Body of pancreas (tissue), 4 donors: ENCODE data around the gene TNFRSF18. TPM values are rescaled to one million over a fixed set of nuclear protein-coding genes. Genes with fewer than 3 reads are reported as not detected.

Experiments
- ATAC-seq: fragments of 150-250 bp; one replicate; pipeline ENCODE4 v1.9.1; 2016
- DNase-seq, 4 donors: peaks; one replicate each; pipeline ENCODE4 v3.0.0-alpha.2; 2019
- H3K27ac ChIP-seq, 4 donors: fragments of 200-600 bp; sonication (generic); 1 replicate in 3 of 4; 2 replicates in 1 of 4; pipeline versions ENCODE4 v1.5.1 to v1.6.1; 2016 to 2019; ENCODE audit warnings: mild to moderate bottlenecking in 1 of 4, mixed read lengths in 1 of 4, moderate library complexity in 1 of 4
- H3K27me3 ChIP-seq, 2 donors: fragments of 200-600 bp; sonication (generic); one replicate each; pipeline ENCODE4 v1.6.0; 2016; ENCODE audit warnings: mild to moderate bottlenecking in 1 of 2
- H3K36me3 ChIP-seq, 2 donors: fragments of 200-600 bp; sonication (generic); replicated peaks in 1 of 2; 2 replicates each; pipeline ENCODE4 v1.5.1; 2016; ENCODE audit warnings: low read depth in 2 of 2; ENCODE audit not compliant: insufficient read depth in 1 of 2
- H3K4me1 ChIP-seq: fragments of 200-600 bp; sonication (generic); one replicate; pipeline ENCODE4 v1.6.0; 2016
- H3K4me3 ChIP-seq, 2 donors: fragments of 200-600 bp; sonication (generic); 1 replicate in 1 of 2; 2 replicates in 1 of 2; pipeline ENCODE4 v1.5.1; 2016 to 2019
- H3K9me3 ChIP-seq, 3 donors: fragments of 200-600 bp; sonication (generic); 1 replicate in 2 of 3; 2 replicates in 1 of 3; pipeline ENCODE4 v1.5.1; 2016
- POLR2A ChIP-seq, 3 donors: fragments of 450-650 bp; IDR thresholded peaks; one replicate each; pipeline ENCODE4 v1.6.1; 2016; ENCODE audit warnings: antibody characterized with exemption in 3 of 3, mild to moderate bottlenecking in 2 of 3
- WGBS, 2 donors: methylation state at CpG; one replicate each; pipeline ENCODE4 v1.1.5; 2017; 5-methylcytosine and 5-hydroxymethylcytosine counted together
- intact Hi-C: fragments of 100-400 bp; cut with DNase I; formaldehyde crosslinking; loops from one replicate; pipeline ENCODE4 v1.15.1; 2023
- total RNA-seq, 2 donors: library from RNA; depleted of rRNA; stranded (reverse); fragments of >200 nt; gene quantifications; one replicate each; pipeline ENCODE4 v1.1.0, GENCODE V29; 2016
- TF ChIP-seq, protein P1 (sequence below), 7 experiments: fragments of 450-650 bp in 4 of 7; fragments of 200-600 bp in 3 of 7; sonication (generic) in 3 of 7; IDR thresholded peaks; one replicate each; pipeline ENCODE4 v1.5.1; 2016 to 2019; ENCODE audit warnings: antibody characterized with exemption in 7 of 7

The TNFRSF18 gene
- total RNA-seq, 2 donors from 2014 or later, result not detected

DNA sequence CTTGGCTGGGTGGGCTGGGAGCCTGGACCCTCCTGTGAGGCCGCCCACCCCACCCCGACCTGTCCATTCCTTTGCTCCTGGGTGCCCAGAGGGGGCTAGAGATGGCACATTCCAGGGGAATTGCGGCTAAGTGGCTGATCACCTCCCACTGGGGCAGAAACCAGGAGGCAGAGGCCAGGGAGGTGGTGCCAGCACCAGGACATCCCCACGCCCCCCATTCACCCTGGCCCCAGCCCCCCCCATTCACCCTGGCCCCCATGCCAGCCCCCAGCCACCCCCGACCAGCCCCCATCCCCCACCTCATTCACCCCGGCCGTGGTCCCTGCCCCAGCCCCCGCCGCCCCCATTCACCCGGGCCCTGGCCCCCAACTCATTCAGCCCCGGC lies 33.9 kb upstream of the TNFRSF18 start:
- H3K27ac ChIP-seq, result no peak overlapping the region
- no peak for ATAC-seq
- 37% methylated on average over 6 of the region's 11 CpGs; no CpG with 5 or more reads in 1 of the 2 donors for WGBS, 2 donors
- no peak overlapping the region for H3K4me3 ChIP-seq
- no peaks in the 10 kb centered on the region for H3K36me3 ChIP-seq
- intact Hi-C loops, result no loop called here
- H3K4me1 ChIP-seq, result peaks cover 13% of the 10 kb centered on the region
- no peaks in the 10 kb centered on the region for H3K9me3 ChIP-seq
- H3K27me3 ChIP-seq, result peaks cover 0 to 5% of the 10 kb centered on the region in 2 donors
- DNase-seq, result no peak
- no peak for TF ChIP-seq POLR2A (IDR thresholded peaks at IDR 0.05)
- TF ChIP-seq, protein P1, sequence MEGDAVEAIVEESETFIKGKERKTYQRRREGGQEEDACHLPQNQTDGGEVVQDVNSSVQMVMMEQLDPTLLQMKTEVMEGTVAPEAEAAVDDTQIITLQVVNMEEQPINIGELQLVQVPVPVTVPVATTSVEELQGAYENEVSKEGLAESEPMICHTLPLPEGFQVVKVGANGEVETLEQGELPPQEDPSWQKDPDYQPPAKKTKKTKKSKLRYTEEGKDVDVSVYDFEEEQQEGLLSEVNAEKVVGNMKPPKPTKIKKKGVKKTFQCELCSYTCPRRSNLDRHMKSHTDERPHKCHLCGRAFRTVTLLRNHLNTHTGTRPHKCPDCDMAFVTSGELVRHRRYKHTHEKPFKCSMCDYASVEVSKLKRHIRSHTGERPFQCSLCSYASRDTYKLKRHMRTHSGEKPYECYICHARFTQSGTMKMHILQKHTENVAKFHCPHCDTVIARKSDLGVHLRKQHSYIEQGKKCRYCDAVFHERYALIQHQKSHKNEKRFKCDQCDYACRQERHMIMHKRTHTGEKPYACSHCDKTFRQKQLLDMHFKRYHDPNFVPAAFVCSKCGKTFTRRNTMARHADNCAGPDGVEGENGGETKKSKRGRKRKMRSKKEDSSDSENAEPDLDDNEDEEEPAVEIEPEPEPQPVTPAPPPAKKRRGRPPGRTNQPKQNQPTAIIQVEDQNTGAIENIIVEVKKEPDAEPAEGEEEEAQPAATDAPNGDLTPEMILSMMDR (IDR thresholded peaks at IDR 0.05), result no peak

DNA sequence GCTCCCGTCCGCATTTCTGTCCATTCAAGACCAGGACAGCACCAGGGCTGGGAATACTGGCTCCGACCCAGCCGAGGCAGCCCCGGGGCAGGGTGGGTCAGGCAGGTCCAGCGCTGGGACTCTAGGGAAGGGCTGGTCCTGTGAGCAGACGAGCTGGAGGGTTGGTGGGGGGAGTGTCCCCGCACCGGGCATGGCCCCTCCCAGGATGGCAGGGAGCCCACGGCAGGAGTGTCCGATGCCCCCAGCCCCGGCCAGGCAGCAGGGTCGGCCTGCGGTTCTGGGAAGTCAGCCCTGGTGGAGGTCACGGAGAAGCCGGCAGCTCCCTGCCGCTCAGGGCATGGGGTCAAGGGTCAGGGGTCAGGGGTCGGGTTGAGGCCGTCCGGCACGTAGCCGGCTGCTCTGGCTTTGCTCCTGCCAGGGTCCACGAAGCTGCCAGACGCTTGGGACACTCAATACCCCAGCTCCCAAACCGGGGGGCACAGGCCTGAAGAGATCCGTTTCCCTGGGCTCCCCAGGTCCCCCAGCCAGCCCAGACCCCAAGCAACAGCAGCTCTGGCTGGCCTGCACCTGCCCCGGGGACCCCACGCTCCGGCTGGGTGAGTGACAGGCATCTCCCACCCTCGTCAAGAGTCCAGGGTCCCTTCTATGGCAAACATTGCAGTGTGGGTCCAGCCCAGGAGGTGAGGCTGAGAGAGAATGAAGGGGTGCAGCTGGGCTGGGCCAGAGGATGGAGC lies 33.4 kb upstream of the TNFRSF18 start:
- H3K27ac ChIP-seq, result no peak overlapping the region
- no peaks in the 10 kb centered on the region for H3K9me3 ChIP-seq
- H3K27me3 ChIP-seq, result peaks cover 0 to 5% of the 10 kb centered on the region in 2 donors
- DNase-seq, result no peak
- WGBS, 2 donors, result 39% methylated on average over 30 of the region's 30 CpGs; no CpG with 5 or more reads in 1 of the 2 donors
- H3K4me1 ChIP-seq, result peaks cover 13% of the 10 kb centered on the region
- no peak overlapping the region for H3K4me3 ChIP-seq
- intact Hi-C loops, result no loop called here
- TF ChIP-seq, protein P1 (IDR thresholded peaks at IDR 0.05), result no peak
- TF ChIP-seq POLR2A (IDR thresholded peaks at IDR 0.05), result no peak
- H3K36me3 ChIP-seq, result no peaks in the 10 kb centered on the region
- ATAC-seq, result no peak

DNA sequence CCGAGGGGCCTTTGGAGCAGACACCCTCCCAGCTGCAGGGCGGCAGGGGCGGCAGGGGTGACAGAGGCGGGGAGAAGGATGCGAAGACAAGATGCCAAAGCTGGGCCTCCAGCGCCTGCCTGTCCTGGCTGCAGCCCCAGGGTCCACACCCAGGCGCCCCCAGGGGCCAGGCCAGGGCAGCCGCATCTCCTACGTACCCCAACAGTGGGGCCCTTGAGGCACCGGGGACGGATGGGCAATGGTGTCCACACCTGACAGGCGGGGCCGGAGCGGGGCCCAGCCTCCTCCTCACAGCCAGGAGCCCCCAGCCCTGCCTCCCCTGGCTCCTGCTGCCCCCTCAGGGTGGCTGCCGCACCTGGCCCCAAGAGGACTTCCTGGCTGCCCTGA lies 32.8 kb upstream of the TNFRSF18 start:
- no peak for TF ChIP-seq POLR2A (IDR thresholded peaks at IDR 0.05)
- TF ChIP-seq, protein P1 (IDR thresholded peaks at IDR 0.05), result no peak
- DNase-seq, result no peak
- intact Hi-C loops, result no loop called here
- H3K4me3 ChIP-seq, result no peak overlapping the region
- WGBS, 2 donors, result 82% methylated on average over 15 of the region's 15 CpGs; no CpG with 5 or more reads in 1 of the 2 donors
- H3K4me1 ChIP-seq, result peaks cover 13% of the 10 kb centered on the region
- H3K27me3 ChIP-seq, result peaks cover 0 to 5% of the 10 kb centered on the region in 2 donors
- no peaks in the 10 kb centered on the region for H3K9me3 ChIP-seq
- no peaks in the 10 kb centered on the region for H3K36me3 ChIP-seq
- no peak for ATAC-seq
- no peak overlapping the region for H3K27ac ChIP-seq

DNA sequence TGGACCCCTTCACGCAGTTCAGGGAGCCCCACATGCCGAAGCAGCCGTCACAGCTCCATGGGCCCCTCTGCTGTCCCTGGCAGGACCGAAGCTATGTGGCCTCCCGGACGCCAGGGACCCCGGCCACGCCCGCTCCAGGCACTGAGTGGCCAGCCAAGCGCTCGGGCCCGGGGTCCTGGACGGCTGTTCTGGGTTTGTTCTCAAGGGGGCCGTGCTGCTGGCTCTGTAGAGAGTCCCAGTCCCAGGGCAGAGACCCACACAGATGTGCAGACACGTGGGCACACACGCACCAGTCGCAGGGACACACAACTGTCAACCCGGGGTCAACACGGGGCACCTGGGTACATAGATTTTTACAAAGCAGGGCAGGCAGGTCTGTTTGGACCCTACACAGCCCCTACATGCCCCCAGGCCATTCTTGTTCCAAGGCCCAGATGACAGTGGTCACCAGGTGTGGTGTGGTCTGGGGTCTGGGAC lies 32.3 kb upstream of the TNFRSF18 start:
- no peaks in the 10 kb centered on the region for H3K36me3 ChIP-seq
- no peak overlapping the region for H3K4me3 ChIP-seq
- WGBS, 2 donors, result 67 to 77% methylated on average over 1 to 19 of the region's 19 CpGs
- H3K9me3 ChIP-seq, result no peaks in the 10 kb centered on the region
- no peak overlapping the region for H3K27ac ChIP-seq
- no peak for TF ChIP-seq POLR2A (IDR thresholded peaks at IDR 0.05)
- TF ChIP-seq, protein P1 (IDR thresholded peaks at IDR 0.05), result no peak
- ATAC-seq (no peak), DNase-seq (no peak)
- intact Hi-C loops, result no loop called here
- H3K4me1 ChIP-seq, result peaks cover 13% of the 10 kb centered on the region
- peaks cover 0 to 5% of the 10 kb centered on the region in 2 donors for H3K27me3 ChIP-seq
